K562 (cell line): ENCODE results near the gene CCDC106. TPM values are rescaled to one million over a fixed set of nuclear protein-coding genes. Genes with fewer than 3 reads are reported as not detected.

Experiments
- ATF3 ChIP-seq, 2 experiments: fragments of 450-650 bp in 1 of 2; sonication (generic) in 1 of 2; formaldehyde crosslinking in 1 of 2; IDR thresholded peaks in 1 of 2; conservative IDR thresholded peaks in 1 of 2; 2 replicates each; pipeline versions ENCODE4 v1.6.1 to v1.8.1; 2016 to 2023; ENCODE audit warnings: mild to moderate bottlenecking in 2 of 2, moderate library complexity in 2 of 2, inconsistent platforms in 1 of 2, missing genetic modification reagents in 1 of 2
- BRF1 ChIP-seq: IDR thresholded peaks from 3 replicates; pipeline ENCODE4 v1.6.1; 2011; ENCODE audit warnings: borderline replicate concordance, mild to moderate bottlenecking; ENCODE audit not compliant: insufficient read length; ENCODE audit errors: extremely low read depth
- ELK3 ChIP-seq: fragments of 450-650 bp; formaldehyde crosslinking; IDR thresholded peaks from 2 replicates; pipeline ENCODE4 v1.4.0; 2020; ENCODE audit warnings: mild to moderate bottlenecking
- ETS1 ChIP-seq: conservative IDR thresholded peaks from 2 replicates; pipeline ENCODE4 v1.6.1; 2011; ENCODE audit warnings: low read depth, mild to moderate bottlenecking, low read length; ENCODE audit not compliant: control insufficient read depth
- ETS2 ChIP-seq: IDR thresholded peaks from 2 replicates; pipeline ENCODE4 v1.6.1; 2016; ENCODE audit warnings: borderline replicate concordance, missing genetic modification characterization, mild to moderate bottlenecking, moderate library complexity, missing compliant biosample characterization; ENCODE audit not compliant: poor library complexity, severe bottlenecking
- FOXJ2 ChIP-seq: fragments of 200-800 bp; sonication (Bioruptor generic); IDR thresholded peaks from 2 replicates; pipeline ENCODE4 v1.6.1; 2016; ENCODE audit warnings: missing genetic modification characterization, missing compliant biosample characterization
- FOXK1 ChIP-seq: sonication (generic); formaldehyde crosslinking; IDR thresholded peaks from 2 replicates; pipeline ENCODE4 v1.8.0; 2022; ENCODE audit warnings: missing genetic modification reagents, mild to moderate bottlenecking, borderline replicate concordance
- KDM1A ChIP-seq, 2 experiments: fragments of 450-650 bp; IDR thresholded peaks; 2 replicates each; pipeline ENCODE4 v1.6.1; 2016; ENCODE audit warnings: mild to moderate bottlenecking in 2 of 2
- KLF10 ChIP-seq: fragments of 250-450 bp; sonication (Bioruptor Pico); IDR thresholded peaks from 2 replicates; pipeline ENCODE4 v1.6.1; 2021; ENCODE audit warnings: matching md5 sums
- PYGO2 ChIP-seq: fragments of 450-650 bp; IDR thresholded peaks from 2 replicates; pipeline ENCODE4 v1.6.1; 2016; ENCODE audit warnings: mild to moderate bottlenecking, missing genetic modification characterization, moderate library complexity, missing compliant biosample characterization
- SETDB1 ChIP-seq: IDR thresholded peaks from one replicate; pipeline ENCODE4 v1.6.1; 2012; ENCODE audit warnings: low read length, control low read depth, inconsistent platforms
- SLC30A9 ChIP-seq: fragments of 250-450 bp; sonication (Bioruptor Pico); IDR thresholded peaks from 2 replicates; pipeline ENCODE4 v1.8.0; 2022; ENCODE audit warnings: mild to moderate bottlenecking, moderate library complexity
- SMARCC2 ChIP-seq: fragments of 450-650 bp; IDR thresholded peaks from 2 replicates; pipeline ENCODE4 v1.6.1; 2017; ENCODE audit warnings: antibody characterized with exemption, moderate library complexity, mild to moderate bottlenecking, low read depth
- STAG1 ChIP-seq: sonication (generic); formaldehyde crosslinking; IDR thresholded peaks from 2 replicates; pipeline ENCODE4 v1.5.0; 2020; ENCODE audit warnings: missing genetic modification reagents, borderline replicate concordance
- TEAD4 ChIP-seq, 2 experiments: sonication (generic) in 1 of 2; formaldehyde crosslinking in 1 of 2; IDR thresholded peaks; 2 replicates each; pipeline versions ENCODE4 v1.6.1 to v1.8.0; 2012 to 2022; ENCODE audit warnings: borderline replicate concordance in 1 of 2, inconsistent platforms in 1 of 2, low read length in 1 of 2, mild to moderate bottlenecking in 1 of 2, missing genetic modification reagents in 1 of 2
- ZNF212 ChIP-seq: fragments of 450-650 bp; formaldehyde crosslinking; IDR thresholded peaks from 2 replicates; pipeline ENCODE4 v1.4.0; 2020; ENCODE audit warnings: mild to moderate bottlenecking
- ZNF316 ChIP-seq: fragments of 450-650 bp; IDR thresholded peaks from 2 replicates; pipeline ENCODE4 v1.6.1; 2016
- ZNF449 ChIP-seq: fragments of 250-450 bp; sonication (Bioruptor Pico); IDR thresholded peaks from 2 replicates; pipeline ENCODE4 v1.8.0; 2022; ENCODE audit warnings: moderate library complexity, mild to moderate bottlenecking, inconsistent platforms
- polyA plus RNA-seq, 8 experiments: library from polyadenylated mRNA; depleted of rRNA in 4 of 8; stranded (reverse) in 5 of 8; unstranded in 3 of 8; fragments of >200 nt; fragmentation: Nextera tagmentation in 2 of 8; fragmentation: Illumina TruSeq in 1 of 8; extraction: Ambion mirVana in 2 of 8; extraction: Trizol in 1 of 8; gene quantifications; 2 replicates each; pipeline versions ENCODE4 v1.2.1 to v1.2.3, GENCODE V29; 2011 to 2014; ENCODE audit warnings: inconsistent platforms in 1 of 8, missing spikeins in 1 of 8
- total RNA-seq, 7 experiments: library from RNA; depleted of rRNA in 6 of 7; stranded (reverse); fragments of >200 nt in 6 of 7; fragmentation: Illumina TruSeq in 2 of 7; extraction: Trizol in 2 of 7; gene quantifications; 2 replicates each; pipeline versions ENCODE4 v1.2.1 to v1.2.3, GENCODE V29; 2011 to 2021; ENCODE audit warnings: low replicate concordance in 1 of 7

Gene CCDC106
- total and polyA plus RNA-seq, 9 of the 15 experiments (the other 6 are each of a cell fraction or from before 2014, with no cell fraction given), result 0.10 to 27.5 (median 15.0) TPM; not detected in 1

- TF ChIP-seq ZNF212 (CRISPR knock-in tag) (no peak), FOXJ2 (tag) (no peak), SMARCC2 (no peak), ZNF449 (CRISPR knock-in tag) (no peak), ZNF316 (no peak), SETDB1 (no peak), TEAD4 (IDR thresholded peaks at IDR 0.05; ENCODE audit: low read length) (no peak), TEAD4 (CRISPR knock-in tag; IDR thresholded peaks at IDR 0.05; ENCODE audit: borderline replicate concordance) (no peak), KLF10 (CRISPR knock-in tag) (no peak), ATF3 (IDR thresholded peaks at IDR 0.05) (no peak), ATF3 (CRISPR knock-in tag; conservative IDR thresholded peaks at IDR 0.05) (peak; percentile 58; the same call in 1 of the 2 replicates), BRF1 (no peak), ETS2 (tag) (no peak), FOXK1 (no peak), ELK3 (CRISPR knock-in tag) (no peak), ETS1 (peak; percentile 42; the same call in 1 of the 2 replicates), SLC30A9 (no peak), STAG1 (CRISPR knock-in tag) (no peak; the same call in 1 of the 2 replicates), PYGO2 (tag) (no peak), KDM1A (IDR thresholded peaks at IDR 0.05) (no peak)
Observed at GRCh38 chr19:55654868-55655647, 7.0 kb downstream of the CCDC106 start, which contains the start of gene U2AF2 (continued).
